ENCODE measurements around the gene GDPD3. TPM values are rescaled to one million over a fixed set of nuclear protein-coding genes. Genes with fewer than 3 reads are reported as not detected.

Gene GDPD3
- total and polyA plus RNA-seq, 10 of the 15 experiments (the other 5 are each of a cell fraction or from before 2014, with no cell fraction given) = 0.29 to 3.3 (median 0.97) TPM

DNA sequence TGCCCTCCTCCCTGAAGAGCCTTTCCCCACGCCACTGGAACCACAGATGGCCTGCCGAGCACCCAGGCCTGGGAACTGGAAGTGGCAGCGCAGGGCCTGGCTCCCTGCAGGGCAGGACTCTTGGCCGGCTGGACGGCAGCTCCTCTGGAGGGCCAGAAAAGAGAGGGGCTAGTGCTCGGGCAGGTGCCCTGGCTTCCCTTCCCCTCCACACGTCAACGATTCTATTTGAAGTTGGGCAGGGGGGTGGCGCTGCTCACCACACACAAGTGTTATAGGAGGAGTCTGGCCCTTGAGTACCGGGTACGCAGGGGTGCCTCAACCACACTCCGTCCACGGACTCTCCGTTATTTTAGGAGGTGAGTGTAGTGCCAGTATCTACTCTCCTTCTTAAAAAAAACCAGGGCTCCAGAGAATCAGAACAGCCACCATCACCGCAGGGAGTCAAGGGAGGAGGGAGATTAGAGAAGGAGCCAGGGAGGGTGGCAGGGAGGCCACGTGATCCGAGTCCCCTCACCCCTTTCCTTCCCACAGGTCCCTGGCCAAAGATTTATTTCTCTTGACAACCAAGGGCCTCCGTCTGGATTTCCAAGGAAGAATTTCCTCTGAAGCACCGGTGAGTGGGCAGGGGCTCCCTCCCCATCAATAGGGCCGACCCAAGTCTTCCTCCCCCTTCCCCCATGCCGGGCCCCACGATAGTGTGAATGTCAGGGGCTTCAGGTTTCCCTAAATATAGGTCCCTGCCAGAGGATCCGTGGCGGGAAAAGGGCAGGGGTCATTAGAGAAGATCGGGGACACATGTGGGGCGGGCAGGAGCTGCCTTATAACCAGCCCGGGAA, 49.2 kb downstream of the GDPD3 start (continued):
- TF ChIP-seq YY1 (IDR thresholded peaks at IDR 0.05; ENCODE audit: low read depth, low read length) (0 out of 2 replicates have a peak, but pooled peaks have one; percentile 8), ZSCAN29 (IDR thresholded peaks at IDR 0.05) (no peak), NFIC (IDR thresholded peaks at IDR 0.05; ENCODE audit: low read depth, low read length) (no peak), SIX5 (IDR thresholded peaks at IDR 0.05; ENCODE audit: low read depth, low read length, severe bottlenecking) (no peak), IKZF2 (IDR thresholded peaks at IDR 0.05) (peak; percentile 31 to 32; a peak in 1 of 4 replicates), PML (IDR thresholded peaks at IDR 0.05; ENCODE audit: low read length) (no peak; the same call in 1 of the 2 replicates), CBX5 (IDR thresholded peaks at IDR 0.05; ENCODE audit: low read depth) (no peak), BCL11A (IDR thresholded peaks at IDR 0.05; ENCODE audit: low read depth, low read length) (no peak), POU2F2 (IDR thresholded peaks at IDR 0.05; ENCODE audit: borderline replicate concordance, low read depth, low read length) (no peak; the same call in 2 of the 3 replicates), NBN (IDR thresholded peaks at IDR 0.05) (peak; percentile 76), BMI1 (IDR thresholded peaks at IDR 0.05; ENCODE audit: borderline replicate concordance) (no peak), TCF3 (IDR thresholded peaks at IDR 0.05; ENCODE audit: borderline replicate concordance, insufficient read depth, low read depth, low read length) (no peak), ETV6 (conservative IDR thresholded peaks at IDR 0.05 in 1 of 2, IDR thresholded peaks at IDR 0.05 in 1 of 2; ENCODE audit: borderline replicate concordance in 1 of 2, low read depth in 1 of 2) (no peak), SMAD5 (IDR thresholded peaks at IDR 0.05; ENCODE audit: low read depth) (peak; percentile 69), FOXM1 (IDR thresholded peaks at IDR 0.05; ENCODE audit: low read depth, low read length) (no peak), ZNF274 (IDR thresholded peaks at IDR 0.05; ENCODE audit: insufficient read depth, insufficient read length) (no peak), RB1 (IDR thresholded peaks at IDR 0.05; ENCODE audit: borderline replicate concordance) (peak; percentile 26; the same call in 1 of the 2 replicates), SMAD1 (IDR thresholded peaks at IDR 0.05; ENCODE audit: low read depth, partially characterized antibody) (no peak), MEF2B (IDR thresholded peaks at IDR 0.05; ENCODE audit: partially characterized antibody, poor library complexity, severe bottlenecking) (peak; percentile 85)
- TF ChIP-seq, protein P1, sequence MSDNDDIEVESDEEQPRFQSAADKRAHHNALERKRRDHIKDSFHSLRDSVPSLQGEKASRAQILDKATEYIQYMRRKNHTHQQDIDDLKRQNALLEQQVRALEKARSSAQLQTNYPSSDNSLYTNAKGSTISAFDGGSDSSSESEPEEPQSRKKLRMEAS (IDR thresholded peaks at IDR 0.05; ENCODE audit: low read depth, low read length) = peak; percentile 71
- TF ChIP-seq, protein P2, sequence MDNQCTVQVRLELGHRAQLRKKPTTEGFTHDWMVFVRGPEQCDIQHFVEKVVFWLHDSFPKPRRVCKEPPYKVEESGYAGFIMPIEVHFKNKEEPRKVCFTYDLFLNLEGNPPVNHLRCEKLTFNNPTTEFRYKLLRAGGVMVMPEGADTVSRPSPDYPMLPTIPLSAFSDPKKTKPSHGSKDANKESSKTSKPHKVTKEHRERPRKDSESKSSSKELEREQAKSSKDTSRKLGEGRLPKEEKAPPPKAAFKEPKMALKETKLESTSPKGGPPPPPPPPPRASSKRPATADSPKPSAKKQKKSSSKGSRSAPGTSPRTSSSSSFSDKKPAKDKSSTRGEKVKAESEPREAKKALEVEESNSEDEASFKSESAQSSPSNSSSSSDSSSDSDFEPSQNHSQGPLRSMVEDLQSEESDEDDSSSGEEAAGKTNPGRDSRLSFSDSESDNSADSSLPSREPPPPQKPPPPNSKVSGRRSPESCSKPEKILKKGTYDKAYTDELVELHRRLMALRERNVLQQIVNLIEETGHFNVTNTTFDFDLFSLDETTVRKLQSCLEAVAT (IDR thresholded peaks at IDR 0.05) = peak; percentile 57; the same call in 1 of the 2 replicates
- TF ChIP-seq, protein P3, sequence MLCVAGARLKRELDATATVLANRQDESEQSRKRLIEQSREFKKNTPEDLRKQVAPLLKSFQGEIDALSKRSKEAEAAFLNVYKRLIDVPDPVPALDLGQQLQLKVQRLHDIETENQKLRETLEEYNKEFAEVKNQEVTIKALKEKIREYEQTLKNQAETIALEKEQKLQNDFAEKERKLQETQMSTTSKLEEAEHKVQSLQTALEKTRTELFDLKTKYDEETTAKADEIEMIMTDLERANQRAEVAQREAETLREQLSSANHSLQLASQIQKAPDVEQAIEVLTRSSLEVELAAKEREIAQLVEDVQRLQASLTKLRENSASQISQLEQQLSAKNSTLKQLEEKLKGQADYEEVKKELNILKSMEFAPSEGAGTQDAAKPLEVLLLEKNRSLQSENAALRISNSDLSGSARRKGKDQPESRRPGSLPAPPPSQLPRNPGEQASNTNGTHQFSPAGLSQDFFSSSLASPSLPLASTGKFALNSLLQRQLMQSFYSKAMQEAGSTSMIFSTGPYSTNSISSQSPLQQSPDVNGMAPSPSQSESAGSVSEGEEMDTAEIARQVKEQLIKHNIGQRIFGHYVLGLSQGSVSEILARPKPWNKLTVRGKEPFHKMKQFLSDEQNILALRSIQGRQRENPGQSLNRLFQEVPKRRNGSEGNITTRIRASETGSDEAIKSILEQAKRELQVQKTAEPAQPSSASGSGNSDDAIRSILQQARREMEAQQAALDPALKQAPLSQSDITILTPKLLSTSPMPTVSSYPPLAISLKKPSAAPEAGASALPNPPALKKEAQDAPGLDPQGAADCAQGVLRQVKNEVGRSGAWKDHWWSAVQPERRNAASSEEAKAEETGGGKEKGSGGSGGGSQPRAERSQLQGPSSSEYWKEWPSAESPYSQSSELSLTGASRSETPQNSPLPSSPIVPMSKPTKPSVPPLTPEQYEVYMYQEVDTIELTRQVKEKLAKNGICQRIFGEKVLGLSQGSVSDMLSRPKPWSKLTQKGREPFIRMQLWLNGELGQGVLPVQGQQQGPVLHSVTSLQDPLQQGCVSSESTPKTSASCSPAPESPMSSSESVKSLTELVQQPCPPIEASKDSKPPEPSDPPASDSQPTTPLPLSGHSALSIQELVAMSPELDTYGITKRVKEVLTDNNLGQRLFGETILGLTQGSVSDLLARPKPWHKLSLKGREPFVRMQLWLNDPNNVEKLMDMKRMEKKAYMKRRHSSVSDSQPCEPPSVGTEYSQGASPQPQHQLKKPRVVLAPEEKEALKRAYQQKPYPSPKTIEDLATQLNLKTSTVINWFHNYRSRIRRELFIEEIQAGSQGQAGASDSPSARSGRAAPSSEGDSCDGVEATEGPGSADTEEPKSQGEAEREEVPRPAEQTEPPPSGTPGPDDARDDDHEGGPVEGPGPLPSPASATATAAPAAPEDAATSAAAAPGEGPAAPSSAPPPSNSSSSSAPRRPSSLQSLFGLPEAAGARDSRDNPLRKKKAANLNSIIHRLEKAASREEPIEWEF (IDR thresholded peaks at IDR 0.05; ENCODE audit: insufficient replicate concordance, low read depth, low read length) = no peak
- TF ChIP-seq, protein P4, sequence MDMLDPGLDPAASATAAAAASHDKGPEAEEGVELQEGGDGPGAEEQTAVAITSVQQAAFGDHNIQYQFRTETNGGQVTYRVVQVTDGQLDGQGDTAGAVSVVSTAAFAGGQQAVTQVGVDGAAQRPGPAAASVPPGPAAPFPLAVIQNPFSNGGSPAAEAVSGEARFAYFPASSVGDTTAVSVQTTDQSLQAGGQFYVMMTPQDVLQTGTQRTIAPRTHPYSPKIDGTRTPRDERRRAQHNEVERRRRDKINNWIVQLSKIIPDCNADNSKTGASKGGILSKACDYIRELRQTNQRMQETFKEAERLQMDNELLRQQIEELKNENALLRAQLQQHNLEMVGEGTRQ (IDR thresholded peaks at IDR 0.05; ENCODE audit: borderline replicate concordance, low read depth, low read length) = peak; percentile 56
